ENCODE results near the gene RFTN1. TPM values are rescaled to one million over a fixed set of nuclear protein-coding genes. Genes with fewer than 3 reads are reported as not detected.

RFTN1 gene
- total RNA-seq = 43.2 and 46.7 TPM in 2 replicates

GRCh38 chr3:16513141-16514020, at the start of gene RFTN1:
Gene RFTN1 (minus strand): TSS chr3:16513699. CDS start chr3:16493869, 19,830 bp downstream.
- no peak for DNase-seq (ENCODE audit: low read depth)

GRCh38 chr3:16559653-16560365, 46.3 kb upstream of the RFTN1 start:
- no peak for DNase-seq (ENCODE audit: low read depth)

GRCh38 chr3:16554126-16554525, 40.6 kb upstream of the RFTN1 start:
- DNase-seq (ENCODE audit: low read depth) = no peak

- no peak for DNase-seq (ENCODE audit: low read depth)
These were observed 39.3 kb upstream of the RFTN1 start for GRCh38 chr3:16552757-16553156.

- no peak for DNase-seq (ENCODE audit: low read depth)
These were observed 38.0 kb upstream of the RFTN1 start for GRCh38 chr3:16551342-16551976.

GRCh38 chr3:16550676-16551341, 37.3 kb upstream of the RFTN1 start:
- peak; percentile 77 for DNase-seq (ENCODE audit: low read depth)

- DNase-seq (ENCODE audit: low read depth) = no peak
These were observed 36.8 kb upstream of the RFTN1 start for GRCh38 chr3:16550305-16550675.

GRCh38 chr3:16548721-16549120, 35.2 kb upstream of the RFTN1 start:
- DNase-seq (ENCODE audit: low read depth) = peak; percentile 11

- no peak for DNase-seq (ENCODE audit: low read depth)
These were observed 34.3 kb upstream of the RFTN1 start for GRCh38 chr3:16547561-16548357.

- no peak for DNase-seq (ENCODE audit: low read depth)
These were observed 32.9 kb upstream of the RFTN1 start for GRCh38 chr3:16546186-16547010.

- DNase-seq (ENCODE audit: low read depth) = no peak
These were observed 32.1 kb upstream of the RFTN1 start for GRCh38 chr3:16545413-16546185.

GRCh38 chr3:16543242-16543864, 29.9 kb upstream of the RFTN1 start:
- no peak for DNase-seq (ENCODE audit: low read depth)

- DNase-seq (ENCODE audit: low read depth) = no peak
These were observed 25.0 kb upstream of the RFTN1 start for GRCh38 chr3:16538507-16538906.

GRCh38 chr3:16536996-16537395, 23.5 kb upstream of the RFTN1 start:
- DNase-seq (ENCODE audit: low read depth) = no peak

- no peak for DNase-seq (ENCODE audit: low read depth)
These were observed 22.8 kb upstream of the RFTN1 start for GRCh38 chr3:16536344-16536663.

- DNase-seq (ENCODE audit: low read depth) = no peak
These were observed 21.3 kb upstream of the RFTN1 start for GRCh38 chr3:16534640-16535262.

- no peak for DNase-seq (ENCODE audit: low read depth)
These were observed 20.6 kb upstream of the RFTN1 start for GRCh38 chr3:16533928-16534574.

GRCh38 chr3:16529264-16529663, 15.8 kb upstream of the RFTN1 start:
- no peak for DNase-seq (ENCODE audit: low read depth)

All from renal cortical epithelial cell (primary cell).